Measurements from ENCODE around the gene MRPL2. TPM values are rescaled to one million over a fixed set of nuclear protein-coding genes. Genes with fewer than 3 reads are reported as not detected.

The MRPL2 gene
- total RNA-seq, result 26.0 and 28.9 TPM in 2 replicates

GRCh38 chr6:43059168-43060033 lies at the start of gene MRPL2, which contains the start of gene KLC4:
Gene MRPL2, minus strand, starts transcription at chr6:43059434. Its CDS starts 53 bp downstream, at chr6:43059381.
Gene KLC4, plus strand, starts transcription at chr6:43059631. Its CDS starts 1,705 bp downstream, at chr6:43061336.

GRCh38 chr6:43075670-43076463 lies 16.6 kb upstream of the MRPL2 start, which contains the start of gene PTK7:
Gene PTK7, plus strand, starts transcription at chr6:43076314. Its CDS starts 175 bp downstream, at chr6:43076489.

GRCh38 chr6:43053545-43054205 lies 5.6 kb downstream of the MRPL2 start, which contains the start of gene CUL7:
Gene CUL7, minus strand, starts transcription at chr6:43053851. Its CDS starts 1,063 bp downstream, at chr6:43052788.

GRCh38 chr6:43021270-43022047 lies 37.8 kb downstream of the MRPL2 start, which contains the start of gene RRP36:
Gene RRP36, plus strand, starts transcription at chr6:43021623. Its CDS starts 32 bp downstream, at chr6:43021655.

GRCh38 chr6:43013843-43014433 lies 45.3 kb downstream of the MRPL2 start, which contains the start of the genes KLHDC3 and MEA1:
Gene KLHDC3, plus strand, starts transcription at chr6:43014249. Its CDS starts 2,944 bp downstream, at chr6:43017193.
Gene MEA1, minus strand, starts transcription at chr6:43013946. Its CDS starts 133 bp downstream, at chr6:43013813.

Other genes with a start within 250 kb of the MRPL2 start
- 175 and 204 TPM in 2 replicates for gene RPL7L1, start 179.8 kb downstream of the MRPL2 start, total RNA-seq
- gene PTCRA, start 143.4 kb downstream of the MRPL2 start, total RNA-seq, result not detected in 2 replicates
- 25.7 and 52.1 TPM in 2 replicates for gene CNPY3, start 130.0 kb downstream of the MRPL2 start, total RNA-seq
- not detected in 2 replicates for gene GNMT, start 98.7 kb downstream of the MRPL2 start, total RNA-seq
- gene PEX6, start 80.3 kb downstream of the MRPL2 start, total RNA-seq, result 13.3 and 26.4 TPM in 2 replicates
- 27.7 and 31.2 TPM in 2 replicates for gene PPP2R5D, start 74.9 kb downstream of the MRPL2 start, total RNA-seq
- gene MEA1, start 45.5 kb downstream of the MRPL2 start, total RNA-seq, result 61.7 and 72.5 TPM in 2 replicates
- gene KLHDC3, start 45.2 kb downstream of the MRPL2 start, total RNA-seq, result 129 and 140 TPM in 2 replicates
- 117 and 139 TPM in 2 replicates for gene RRP36, start 37.8 kb downstream of the MRPL2 start, total RNA-seq
- gene CUL7, start 5.6 kb downstream of the MRPL2 start, total RNA-seq, result 25.8 and 26.6 TPM in 2 replicates
- 16.6 and 17.8 TPM in 2 replicates for gene KLC4, start 197 bp upstream of the MRPL2 start, total RNA-seq
- gene PTK7, start 16.9 kb upstream of the MRPL2 start, total RNA-seq, result 36.9 and 42.9 TPM in 2 replicates
- gene SRF, start 111.8 kb upstream of the MRPL2 start, total RNA-seq, result 16.6 and 20.5 TPM in 2 replicates
- 16.6 and 24.0 TPM in 2 replicates for gene CUL9, start 122.8 kb upstream of the MRPL2 start, total RNA-seq
- gene DNPH1, start 170.0 kb upstream of the MRPL2 start, total RNA-seq, result 44.8 and 60.4 TPM in 2 replicates
- gene TTBK1, start 184.0 kb upstream of the MRPL2 start, total RNA-seq, result under 0.01 and 0.15 TPM in 2 replicates
- not detected in 2 replicates for gene SLC22A7, start 238.8 kb upstream of the MRPL2 start, total RNA-seq
- not detected in 2 replicates for gene CRIP3, start 249.4 kb upstream of the MRPL2 start, total RNA-seq

Measured in epithelial cell of umbilical artery (primary cell).